Stomach smooth muscle (tissue), 2 donors: Measurements from ENCODE around the gene MOB3B.
"Not testable (repeated sequence)": the region's sequence is repeated elsewhere in the genome, so short reads cannot be mapped to it uniquely, and the experiment has no call there.

ENCODE experiments used
- H3K27ac ChIP-seq: one replicate; pipeline ENCODE4 v1.7.0; 2013; ENCODE audit warnings: mild to moderate bottlenecking, low read length, inconsistent platforms
- H3K27me3 ChIP-seq, 2 donors: one replicate each; pipeline ENCODE4 v1.7.0; 2013; ENCODE audit warnings: low read length in 2 of 2; ENCODE audit not compliant: insufficient read depth in 2 of 2, control insufficient read depth in 1 of 2
- H3K36me3 ChIP-seq, 2 donors: one replicate each; pipeline ENCODE4 v1.7.0; 2013; ENCODE audit warnings: low read length in 2 of 2; ENCODE audit not compliant: control insufficient read depth in 2 of 2, insufficient read depth in 2 of 2
- H3K4me1 ChIP-seq: one replicate; pipeline ENCODE4 v1.7.0; 2013; ENCODE audit warnings: low read length; ENCODE audit not compliant: control insufficient read depth, insufficient read depth
- H3K4me3 ChIP-seq, 2 donors: one replicate each; pipeline ENCODE4 v1.7.0; 2013; ENCODE audit warnings: low read length in 2 of 2
- H3K9ac ChIP-seq, 2 donors: one replicate each; pipeline ENCODE4 v1.7.0; 2013; ENCODE audit warnings: low read length in 2 of 2, mild to moderate bottlenecking in 1 of 2
- H3K9me3 ChIP-seq, 2 donors: one replicate each; pipeline ENCODE4 v1.7.0; 2013; ENCODE audit warnings: low read length in 2 of 2; ENCODE audit not compliant: control insufficient read depth in 2 of 2
- donor health status: healthy.
- donor health status: Pancreatic carcinoma.

The MOB3B gene

GRCh38 chr9:27422279-27422834, 107.3 kb downstream of the MOB3B start:
- H3K27ac ChIP-seq = no peak overlapping the region
- H3K9me3 ChIP-seq = no peaks in the 10 kb centered on the region
- H3K36me3 ChIP-seq = no peaks in the 10 kb centered on the region
- H3K4me3 ChIP-seq = no peak overlapping the region
- H3K4me1 ChIP-seq = peaks cover 14% of the 10 kb centered on the region
- no peak overlapping the region for H3K9ac ChIP-seq
- H3K27me3 ChIP-seq = no peaks in the 10 kb centered on the region

DNA sequence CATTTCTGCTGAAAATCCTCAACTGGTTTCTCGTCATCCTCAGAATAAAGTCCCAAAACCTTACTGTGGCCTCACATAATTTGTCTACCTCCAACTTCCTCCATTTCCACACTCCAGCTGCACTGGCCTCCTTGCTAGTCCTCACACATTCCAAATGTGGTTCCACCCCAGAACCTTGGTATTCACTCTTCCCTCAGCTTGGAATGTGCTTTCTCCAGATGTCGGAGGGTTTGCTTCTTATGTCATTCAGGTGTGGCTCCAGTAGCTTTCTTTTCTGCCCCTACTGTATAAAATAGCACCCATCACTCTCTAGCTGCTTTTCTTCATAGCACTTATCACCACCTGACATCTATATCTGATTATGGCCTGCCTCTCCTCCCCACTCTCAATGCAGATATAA, 108.0 kb downstream of the MOB3B start:
- Histone ChIP-seq H3K4me1 (peaks cover 6% of the 10 kb centered on the region), H3K27ac (no peak overlapping the region), H3K36me3 (no peaks in the 10 kb centered on the region), H3K4me3 (no peak overlapping the region), H3K27me3 (no peaks in the 10 kb centered on the region), H3K9me3 (no peaks in the 10 kb centered on the region), H3K9ac (no peak overlapping the region)

- not testable (repeated sequence) for H3K36me3 ChIP-seq, H3K4me3 ChIP-seq, H3K27ac ChIP-seq, H3K9me3 ChIP-seq, H3K4me1 ChIP-seq, H3K9ac ChIP-seq, H3K27me3 ChIP-seq
Measured at GRCh38 chr9:27419558-27419957, 110.1 kb downstream of the MOB3B start.

DNA sequence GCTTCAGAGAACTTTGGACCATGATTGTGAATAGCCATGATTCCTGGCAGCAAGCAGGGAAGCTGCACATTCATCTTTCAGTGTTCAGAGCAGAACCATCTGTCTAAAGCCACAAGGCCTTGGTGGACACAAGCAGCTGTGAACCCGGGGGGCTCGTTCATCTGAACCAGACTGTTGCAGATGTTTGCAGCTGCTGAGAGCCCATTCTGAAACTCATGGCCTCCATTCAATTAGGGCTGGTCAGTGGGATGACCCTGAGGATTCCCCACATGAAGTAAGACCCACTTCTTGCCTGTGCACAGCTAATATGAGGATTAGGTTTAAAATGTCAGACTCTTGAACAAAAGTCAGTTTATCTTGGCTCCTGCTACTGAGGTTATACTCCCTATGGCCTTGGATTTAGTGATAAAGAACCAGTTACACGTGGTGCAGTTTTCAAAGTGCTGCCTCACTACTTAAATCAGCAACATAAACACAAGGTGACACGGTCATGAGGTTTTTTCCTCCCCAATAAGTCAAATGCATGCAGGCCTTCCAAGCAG, 115.3 kb downstream of the MOB3B start:
- Histone ChIP-seq H3K4me1 (peaks cover 13% of the 10 kb centered on the region), H3K9ac (no peak overlapping the region), H3K27me3 (no peaks in the 10 kb centered on the region), H3K36me3 (no peaks in the 10 kb centered on the region), H3K9me3 (no peaks in the 10 kb centered on the region), H3K27ac (peak overlapping the region; percentile 18), H3K4me3 (peak overlapping the region in 1 of 2 donors; percentile 62)

DNA sequence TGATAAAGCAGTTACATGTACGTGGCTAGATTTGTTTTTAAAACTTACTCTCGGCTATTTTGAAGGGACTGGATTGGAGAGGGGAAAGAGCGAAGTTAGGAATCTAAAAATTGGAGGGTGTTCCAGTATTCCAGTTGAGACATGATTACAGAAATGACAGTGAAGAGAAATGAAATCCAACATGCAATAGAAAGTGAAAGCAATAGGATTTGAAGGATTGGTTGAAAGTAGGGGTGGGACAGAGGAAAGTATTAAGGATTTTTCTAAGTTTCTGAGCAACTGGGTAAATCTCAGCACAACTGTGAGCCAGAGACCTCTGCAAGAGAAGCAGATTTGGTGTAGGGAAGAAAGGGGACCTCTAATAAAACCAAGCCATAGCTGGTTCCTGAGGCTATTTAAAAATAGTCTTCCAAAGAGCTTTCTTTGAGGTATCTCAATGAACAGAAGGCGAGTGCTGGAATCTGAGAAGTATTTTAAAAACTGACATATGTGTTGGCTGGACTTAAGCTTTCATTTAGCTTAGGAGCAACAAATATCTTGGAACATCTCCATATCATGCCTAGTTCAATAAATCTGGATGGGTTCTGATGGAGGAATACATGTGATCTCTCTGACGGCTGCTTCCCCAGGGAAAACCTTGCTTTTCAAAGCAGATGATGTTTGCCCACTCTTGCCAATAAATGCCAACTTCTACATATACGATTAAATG, 115.9 kb downstream of the MOB3B start:
- Histone ChIP-seq H3K27me3 (no peaks in the 10 kb centered on the region), H3K9me3 (no peaks in the 10 kb centered on the region), H3K4me3 (peak overlapping the region in 1 of 2 donors; percentile 62), H3K36me3 (no peaks in the 10 kb centered on the region), H3K4me1 (peaks cover 13% of the 10 kb centered on the region), H3K27ac (peak overlapping the region; percentile 18), H3K9ac (peak overlapping the region in 1 of 2 donors; percentile 47)

DNA sequence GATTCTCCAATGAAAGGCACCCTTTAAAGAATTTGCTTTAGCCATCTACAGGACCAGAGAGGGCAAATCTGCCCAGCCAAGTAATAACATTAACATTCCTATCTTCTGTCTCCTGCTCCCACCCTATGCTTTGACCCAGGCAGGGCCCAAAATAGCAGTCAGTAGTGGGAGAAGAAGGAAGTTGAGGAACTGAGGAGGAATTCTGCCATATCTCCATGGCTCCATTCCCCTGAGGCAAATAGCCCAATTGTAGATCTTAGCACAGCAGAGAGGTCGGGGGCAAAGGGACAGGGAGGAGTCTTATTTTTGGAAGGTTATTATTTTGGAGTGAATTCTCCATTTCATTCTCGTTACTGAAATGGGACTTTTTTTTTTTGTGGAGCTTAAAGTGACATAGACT, 116.7 kb downstream of the MOB3B start:
- Histone ChIP-seq H3K4me3 (peak overlapping the region in 1 of 2 donors; percentile 62), H3K27me3 (no peaks in the 10 kb centered on the region), H3K4me1 (peaks cover 13% of the 10 kb centered on the region), H3K27ac (no peak overlapping the region), H3K36me3 (no peaks in the 10 kb centered on the region), H3K9ac (no peak overlapping the region), H3K9me3 (no peaks in the 10 kb centered on the region)

DNA sequence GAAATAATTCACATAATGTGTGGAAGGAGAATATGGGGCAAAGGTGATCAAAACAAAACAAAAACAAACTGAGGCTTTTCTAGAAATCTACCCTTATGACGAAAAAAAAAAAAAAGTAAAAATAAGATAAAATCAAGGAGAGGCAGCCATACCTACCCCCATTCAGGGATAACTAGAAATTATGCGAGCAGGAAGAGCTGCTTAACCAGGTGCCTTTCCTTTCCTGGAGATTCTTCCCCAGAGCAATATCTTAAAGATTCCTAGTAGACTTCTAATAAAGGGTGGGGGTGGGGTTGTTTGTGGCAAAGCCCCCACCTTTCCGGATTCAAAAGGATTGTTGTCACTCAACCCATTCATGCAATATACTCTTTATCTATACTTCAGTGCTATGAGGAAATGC, 117.5 kb downstream of the MOB3B start:
- no peaks in the 10 kb centered on the region for H3K9me3 ChIP-seq
- no peak overlapping the region for H3K27ac ChIP-seq
- no peaks in the 10 kb centered on the region for H3K36me3 ChIP-seq
- no peaks in the 10 kb centered on the region for H3K27me3 ChIP-seq
- H3K9ac ChIP-seq = no peak overlapping the region
- H3K4me1 ChIP-seq = peaks cover 17% of the 10 kb centered on the region
- no peak overlapping the region for H3K4me3 ChIP-seq

- no peak overlapping the region for H3K4me3 ChIP-seq
- peaks cover 8% of the 10 kb centered on the region for H3K4me1 ChIP-seq
- no peak overlapping the region for H3K9ac ChIP-seq
- no peaks in the 10 kb centered on the region for H3K9me3 ChIP-seq
- no peak overlapping the region for H3K27ac ChIP-seq
- H3K27me3 ChIP-seq = no peaks in the 10 kb centered on the region
- H3K36me3 ChIP-seq = no peaks in the 10 kb centered on the region
Measured at GRCh38 chr9:27408482-27408881, 121.1 kb downstream of the MOB3B start.

- Histone ChIP-seq H3K27me3 (no peaks in the 10 kb centered on the region), H3K36me3 (no peaks in the 10 kb centered on the region), H3K9ac (no peak overlapping the region), H3K9me3 (no peaks in the 10 kb centered on the region), H3K4me3 (no peak overlapping the region), H3K27ac (no peak overlapping the region), H3K4me1 (peaks cover 7% of the 10 kb centered on the region)
Measured at GRCh38 chr9:27408001-27408400, 121.6 kb downstream of the MOB3B start.

DNA sequence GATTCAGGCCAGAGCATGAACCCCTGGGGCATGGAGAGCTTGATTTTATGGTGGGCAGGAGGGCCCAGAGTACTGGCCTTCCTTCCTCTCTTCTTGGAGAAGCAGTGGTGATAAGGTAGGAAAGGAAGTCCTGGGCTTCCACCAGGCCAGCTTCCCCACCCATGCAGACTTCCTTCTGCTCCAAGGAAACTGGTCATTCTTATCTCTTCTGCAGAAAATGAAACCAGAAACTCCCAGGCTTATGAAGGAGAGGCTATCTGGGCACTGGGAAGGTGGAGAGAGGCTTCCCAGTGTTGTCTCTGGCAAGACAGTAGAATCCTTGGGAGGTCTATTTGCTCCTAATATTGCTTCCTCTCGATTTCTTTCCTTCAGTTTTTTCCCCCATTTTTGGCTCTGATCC, 122.1 kb downstream of the MOB3B start:
- Histone ChIP-seq H3K4me1 (peaks cover 4% of the 10 kb centered on the region), H3K4me3 (no peak overlapping the region), H3K27me3 (no peaks in the 10 kb centered on the region), H3K9me3 (no peaks in the 10 kb centered on the region), H3K27ac (no peak overlapping the region), H3K36me3 (no peaks in the 10 kb centered on the region), H3K9ac (no peak overlapping the region)

DNA sequence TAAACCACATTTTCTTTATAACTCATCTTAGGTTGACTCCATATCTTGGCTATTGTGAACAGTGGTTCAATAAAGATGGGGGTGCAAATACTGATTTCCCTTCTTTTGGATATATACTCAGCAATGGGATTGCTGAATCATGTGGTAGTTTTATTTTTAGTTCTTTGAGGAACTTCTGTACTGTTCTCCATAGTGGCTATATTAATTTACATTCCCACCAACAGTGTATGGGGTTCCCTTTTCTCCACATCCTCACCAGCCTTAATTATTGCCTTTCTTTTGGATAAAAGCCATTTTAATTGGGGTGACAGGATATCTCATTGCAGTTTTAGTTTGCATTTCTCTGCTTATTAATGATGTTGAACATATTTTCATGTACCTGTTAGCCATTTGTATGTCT, 125.0 kb downstream of the MOB3B start:
- peaks cover 4% of the 10 kb centered on the region for H3K4me1 ChIP-seq
- no peaks in the 10 kb centered on the region for H3K36me3 ChIP-seq

More for the DNA sequence above, 125.0 kb downstream of the MOB3B start:
- H3K4me3 ChIP-seq = no peak overlapping the region
- no peaks in the 10 kb centered on the region for H3K27me3 ChIP-seq
- H3K27ac ChIP-seq = no peak overlapping the region
- H3K9me3 ChIP-seq = no peaks in the 10 kb centered on the region
- H3K9ac ChIP-seq = no peak overlapping the region
